Measurements from ENCODE around the gene MGAT1.

- TF ChIP-seq, protein P1, sequence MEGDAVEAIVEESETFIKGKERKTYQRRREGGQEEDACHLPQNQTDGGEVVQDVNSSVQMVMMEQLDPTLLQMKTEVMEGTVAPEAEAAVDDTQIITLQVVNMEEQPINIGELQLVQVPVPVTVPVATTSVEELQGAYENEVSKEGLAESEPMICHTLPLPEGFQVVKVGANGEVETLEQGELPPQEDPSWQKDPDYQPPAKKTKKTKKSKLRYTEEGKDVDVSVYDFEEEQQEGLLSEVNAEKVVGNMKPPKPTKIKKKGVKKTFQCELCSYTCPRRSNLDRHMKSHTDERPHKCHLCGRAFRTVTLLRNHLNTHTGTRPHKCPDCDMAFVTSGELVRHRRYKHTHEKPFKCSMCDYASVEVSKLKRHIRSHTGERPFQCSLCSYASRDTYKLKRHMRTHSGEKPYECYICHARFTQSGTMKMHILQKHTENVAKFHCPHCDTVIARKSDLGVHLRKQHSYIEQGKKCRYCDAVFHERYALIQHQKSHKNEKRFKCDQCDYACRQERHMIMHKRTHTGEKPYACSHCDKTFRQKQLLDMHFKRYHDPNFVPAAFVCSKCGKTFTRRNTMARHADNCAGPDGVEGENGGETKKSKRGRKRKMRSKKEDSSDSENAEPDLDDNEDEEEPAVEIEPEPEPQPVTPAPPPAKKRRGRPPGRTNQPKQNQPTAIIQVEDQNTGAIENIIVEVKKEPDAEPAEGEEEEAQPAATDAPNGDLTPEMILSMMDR (IDR thresholded peaks at IDR 0.05; ENCODE audit: low read length), result no peak
- no peak for TF ChIP-seq EZH2 (IDR thresholded peaks at IDR 0.05; ENCODE audit: borderline replicate concordance, low read length)
Measured at GRCh38 chr5:180823940-180824629, 21.5 kb upstream of the MGAT1 start.

Measured in OCI-LY1 (cell line).